Measurements from ENCODE around the gene GATAD2B. TPM values are rescaled to one million over a fixed set of nuclear protein-coding genes. Genes with fewer than 3 reads are reported as not detected.

Gene GATAD2B
- total RNA-seq, 1 experiment from 2014 or later, result 46.9 TPM

- TF ChIP-seq STAT6 (CRISPR knock-in tag; conservative IDR thresholded peaks at IDR 0.05; ENCODE audit: low read depth) (no peak), E2F4 (CRISPR knock-in tag; IDR thresholded peaks at IDR 0.05; ENCODE audit: borderline replicate concordance, low read depth) (no peak), GRHL2 (CRISPR knock-in tag; IDR thresholded peaks at IDR 0.05; ENCODE audit: insufficient replicate concordance, severe bottlenecking) (no peak), USF1 (CRISPR knock-in tag; IDR thresholded peaks at IDR 0.05) (no peak), ELF4 (CRISPR knock-in tag; IDR thresholded peaks at IDR 0.05; ENCODE audit: low read depth) (no peak), ZSCAN18 (CRISPR knock-in tag; IDR thresholded peaks at IDR 0.05) (no peak), GTF2I (CRISPR knock-in tag; conservative IDR thresholded peaks at IDR 0.05) (no peak), TCF7 (CRISPR knock-in tag; IDR thresholded peaks at IDR 0.05; ENCODE audit: low read depth) (no peak), IRF1 (CRISPR knock-in tag; IDR thresholded peaks at IDR 0.05) (no peak), FOXP1 (CRISPR knock-in tag; IDR thresholded peaks at IDR 0.05; ENCODE audit: borderline replicate concordance) (peak; percentile 58; the same call in 1 of the 2 replicates), NFE2L1 (CRISPR knock-in tag; IDR thresholded peaks at IDR 0.05) (no peak), ZNF138 (CRISPR knock-in tag; conservative IDR thresholded peaks at IDR 0.05) (no peak), ETV6 (CRISPR knock-in tag; IDR thresholded peaks at IDR 0.05) (peak; percentile 66), CBFB (CRISPR knock-in tag; IDR thresholded peaks at IDR 0.05; ENCODE audit: low read depth) (no peak), MLX (CRISPR knock-in tag; IDR thresholded peaks at IDR 0.05) (0 out of 2 replicates have a peak, but pooled peaks have one; percentile 84), CREM (CRISPR knock-in tag; IDR thresholded peaks at IDR 0.05) (no peak; the same call in 1 of the 2 replicates), EMX1 (CRISPR knock-in tag; IDR thresholded peaks at IDR 0.05) (peak; percentile 79; the same call in 1 of the 2 replicates), CREB1 (CRISPR knock-in tag; IDR thresholded peaks at IDR 0.05) (no peak), ZNF232 (CRISPR knock-in tag; IDR thresholded peaks at IDR 0.05) (no peak), IRF2 (CRISPR knock-in tag; IDR thresholded peaks at IDR 0.05; ENCODE audit: borderline replicate concordance, low read depth) (no peak), MXD4 (CRISPR knock-in tag; IDR thresholded peaks at IDR 0.05; ENCODE audit: borderline replicate concordance) (no peak), MAX (CRISPR knock-in tag; IDR thresholded peaks at IDR 0.05) (peak; percentile 37; the same call in 1 of the 2 replicates), ZNF281 (CRISPR knock-in tag; IDR thresholded peaks at IDR 0.05) (no peak), TEAD4 (CRISPR knock-in tag; IDR thresholded peaks at IDR 0.05) (peak; percentile 31; the same call in 1 of the 2 replicates), TEAD1 (CRISPR knock-in tag; IDR thresholded peaks at IDR 0.05) (no peak; the same call in 1 of the 2 replicates), PREB (CRISPR knock-in tag; IDR thresholded peaks at IDR 0.05; ENCODE audit: borderline replicate concordance) (no peak), SMAD4 (CRISPR knock-in tag; IDR thresholded peaks at IDR 0.05) (no peak)
Measured at GRCh38 chr1:153958111-153958960, 35.6 kb upstream of the GATAD2B start, which contains the start of gene CRTC2 (continued).

Measured in WTC11 (cell line).